ENCODE data around the gene MYH15. TPM values are rescaled to one million over a fixed set of nuclear protein-coding genes. Genes with fewer than 3 reads are reported as not detected.
A peak's percentile ranks its signal among the peaks of the same experiment; 100 is the strongest.

The MYH15 gene
- total and polyA plus RNA-seq, 4 donors: 0.06 to 0.31 (median 0.25) TPM

DNA sequence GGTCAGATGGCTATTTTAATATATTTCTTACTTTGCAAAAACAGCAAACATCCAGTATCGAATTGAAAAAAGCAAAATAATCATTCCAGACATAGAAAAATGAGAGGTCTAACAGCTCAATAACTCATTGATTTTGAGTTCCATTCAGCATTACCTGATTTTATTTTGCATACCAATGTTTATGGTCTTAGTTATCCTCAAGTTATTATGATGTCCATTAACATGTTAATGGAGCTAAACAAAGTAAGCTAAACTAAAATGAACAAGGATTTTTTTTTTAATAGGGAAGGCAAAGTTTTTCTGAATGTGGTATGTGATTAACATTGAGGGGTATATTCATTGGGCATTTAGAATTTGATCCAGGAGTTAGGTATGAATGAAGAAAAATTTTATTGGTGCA lies 13.1 kb downstream of the MYH15 start:
- no peak overlapping the region for H3K9ac ChIP-seq (ENCODE audit: insufficient read depth in 1 of 2, low read length in 2 of 2)
- TF ChIP-seq, protein P1, sequence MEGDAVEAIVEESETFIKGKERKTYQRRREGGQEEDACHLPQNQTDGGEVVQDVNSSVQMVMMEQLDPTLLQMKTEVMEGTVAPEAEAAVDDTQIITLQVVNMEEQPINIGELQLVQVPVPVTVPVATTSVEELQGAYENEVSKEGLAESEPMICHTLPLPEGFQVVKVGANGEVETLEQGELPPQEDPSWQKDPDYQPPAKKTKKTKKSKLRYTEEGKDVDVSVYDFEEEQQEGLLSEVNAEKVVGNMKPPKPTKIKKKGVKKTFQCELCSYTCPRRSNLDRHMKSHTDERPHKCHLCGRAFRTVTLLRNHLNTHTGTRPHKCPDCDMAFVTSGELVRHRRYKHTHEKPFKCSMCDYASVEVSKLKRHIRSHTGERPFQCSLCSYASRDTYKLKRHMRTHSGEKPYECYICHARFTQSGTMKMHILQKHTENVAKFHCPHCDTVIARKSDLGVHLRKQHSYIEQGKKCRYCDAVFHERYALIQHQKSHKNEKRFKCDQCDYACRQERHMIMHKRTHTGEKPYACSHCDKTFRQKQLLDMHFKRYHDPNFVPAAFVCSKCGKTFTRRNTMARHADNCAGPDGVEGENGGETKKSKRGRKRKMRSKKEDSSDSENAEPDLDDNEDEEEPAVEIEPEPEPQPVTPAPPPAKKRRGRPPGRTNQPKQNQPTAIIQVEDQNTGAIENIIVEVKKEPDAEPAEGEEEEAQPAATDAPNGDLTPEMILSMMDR (IDR thresholded peaks at IDR 0.05; ENCODE audit: control extremely low read depth, extremely low read depth): no peak
- WGBS, 2 donors: 99 to 100% methylated on average over 1 of the region's 1 CpG

GRCh38 chr3:108495717-108496116 lies 14.7 kb downstream of the MYH15 start:
- Histone ChIP-seq H3K4me1 (ENCODE audit: control insufficient read depth in 5 of 5, insufficient read depth in 5 of 5, low read length in 5 of 5) (peaks cover 0 to 3% (median 0%) of the 10 kb centered on the region in 5 donors), H3K27me3 (ENCODE audit: control insufficient read depth in 3 of 3, insufficient read depth in 3 of 3, low read length in 2 of 3) (no peaks in the 10 kb centered on the region), H3K36me3 (ENCODE audit: control insufficient read depth in 4 of 4, insufficient read depth in 4 of 4, low read length in 4 of 4) (no peaks in the 10 kb centered on the region), H3K27ac (ENCODE audit: low read depth in 1 of 2, low read length in 1 of 2) (no peak overlapping the region), H3K4me3 (no peak overlapping the region), H3K9me3 (ENCODE audit: control insufficient read depth in 4 of 4, insufficient read depth in 3 of 4, low read length in 3 of 4) (no peaks in the 10 kb centered on the region), H3K9ac (ENCODE audit: insufficient read depth in 1 of 2, low read length in 2 of 2) (no peak overlapping the region)
- WGBS, 2 donors: 90 to 91% methylated on average over 6 of the region's 6 CpGs
- TF ChIP-seq, protein P1 (IDR thresholded peaks at IDR 0.05; ENCODE audit: control extremely low read depth, extremely low read depth): no peak
- DNase-seq: no peak
- no peak for ATAC-seq (ENCODE audit: insufficient read depth, low FRiP score)

More for the DNA sequence above, 13.1 kb downstream of the MYH15 start:
- peaks cover 0 to 3% (median 0%) of the 10 kb centered on the region in 5 donors for H3K4me1 ChIP-seq (ENCODE audit: control insufficient read depth in 5 of 5, insufficient read depth in 5 of 5, low read length in 5 of 5)
- no peaks in the 10 kb centered on the region for H3K36me3 ChIP-seq (ENCODE audit: control insufficient read depth in 4 of 4, insufficient read depth in 4 of 4, low read length in 4 of 4)
- H3K9me3 ChIP-seq (ENCODE audit: control insufficient read depth in 4 of 4, insufficient read depth in 3 of 4, low read length in 3 of 4): no peaks in the 10 kb centered on the region
- no peak for ATAC-seq (ENCODE audit: insufficient read depth, low FRiP score)
- no peak for DNase-seq
- H3K4me3 ChIP-seq: no peak overlapping the region
- H3K27ac ChIP-seq (ENCODE audit: low read depth in 1 of 2, low read length in 1 of 2): no peak overlapping the region
- H3K27me3 ChIP-seq (ENCODE audit: control insufficient read depth in 3 of 3, insufficient read depth in 3 of 3, low read length in 2 of 3): no peaks in the 10 kb centered on the region

GRCh38 chr3:108494906-108495531 lies 15.4 kb downstream of the MYH15 start:
- DNase-seq: peak in 2 of 3 donors; percentile 11 to 30
- no peaks in the 10 kb centered on the region for H3K9me3 ChIP-seq (ENCODE audit: control insufficient read depth in 4 of 4, insufficient read depth in 3 of 4, low read length in 3 of 4)
- H3K27ac ChIP-seq (ENCODE audit: low read depth in 1 of 2, low read length in 1 of 2): no peak overlapping the region
- no peak overlapping the region for H3K4me3 ChIP-seq
- H3K27me3 ChIP-seq (ENCODE audit: control insufficient read depth in 3 of 3, insufficient read depth in 3 of 3, low read length in 2 of 3): no peaks in the 10 kb centered on the region
- H3K36me3 ChIP-seq (ENCODE audit: control insufficient read depth in 4 of 4, insufficient read depth in 4 of 4, low read length in 4 of 4): no peaks in the 10 kb centered on the region
- H3K9ac ChIP-seq (ENCODE audit: insufficient read depth in 1 of 2, low read length in 2 of 2): no peak overlapping the region
- TF ChIP-seq, protein P1 (IDR thresholded peaks at IDR 0.05; ENCODE audit: control extremely low read depth, extremely low read depth): no peak
- peaks cover 0 to 3% (median 0%) of the 10 kb centered on the region in 5 donors for H3K4me1 ChIP-seq (ENCODE audit: control insufficient read depth in 5 of 5, insufficient read depth in 5 of 5, low read length in 5 of 5)
- no peak for ATAC-seq (ENCODE audit: insufficient read depth, low FRiP score)
- WGBS, 2 donors: 52 to 69% methylated on average over 3 of the region's 3 CpGs

GRCh38 chr3:108493862-108494261 lies 16.5 kb downstream of the MYH15 start:
- ATAC-seq (ENCODE audit: insufficient read depth, low FRiP score) (no peak), DNase-seq (no peak)
- no peaks in the 10 kb centered on the region for H3K27me3 ChIP-seq (ENCODE audit: control insufficient read depth in 3 of 3, insufficient read depth in 3 of 3, low read length in 2 of 3)
- H3K27ac ChIP-seq (ENCODE audit: low read depth in 1 of 2, low read length in 1 of 2): no peak overlapping the region
- 75 to 82% methylated on average over 2 of the region's 2 CpGs for WGBS, 2 donors
- TF ChIP-seq, protein P1 (IDR thresholded peaks at IDR 0.05; ENCODE audit: control extremely low read depth, extremely low read depth): no peak
- no peaks in the 10 kb centered on the region for H3K36me3 ChIP-seq (ENCODE audit: control insufficient read depth in 4 of 4, insufficient read depth in 4 of 4, low read length in 4 of 4)
- H3K9ac ChIP-seq (ENCODE audit: insufficient read depth in 1 of 2, low read length in 2 of 2): no peak overlapping the region
- no peaks in the 10 kb centered on the region for H3K9me3 ChIP-seq (ENCODE audit: control insufficient read depth in 4 of 4, insufficient read depth in 3 of 4, low read length in 3 of 4)
- H3K4me3 ChIP-seq: no peak overlapping the region
- H3K4me1 ChIP-seq (ENCODE audit: control insufficient read depth in 5 of 5, insufficient read depth in 5 of 5, low read length in 5 of 5): peaks cover 0 to 4% (median 0%) of the 10 kb centered on the region in 5 donors

Measured in lung (tissue), 12 donors.